HCT116 (cell line): ENCODE results near the gene TMEM212. TPM values are rescaled to one million over a fixed set of nuclear protein-coding genes. Genes with fewer than 3 reads are reported as not detected.

ENCODE experiments used
- ATAC-seq: fragments of 200-7000 bp; cut with Tn5 transposase; 2 replicates; pipeline ENCODE4 v1.9.1; 2020; ENCODE audit warnings: mild to moderate bottlenecking, moderate library complexity
- BruUV-seq: library from RNA; stranded (reverse); fragments of 400-500 nt; replicated peaks from 2 replicates; lab custom pipeline; 2021; lab: Mats Ljungman, UMichigan
- CTCF ChIA-PET: fragments of 300-600 bp; sonication (Branson Sonifier 250); formaldehyde crosslinking; loops from one replicate; lab custom pipeline; 2021; ENCODE audit warnings: antibody characterized with exemption; lab: Charles Lee
- POLR2A ChIA-PET: fragments of 300-600, 350-600 bp; sonication (Branson Sonifier 250); formaldehyde crosslinking; loops from one replicate; lab custom pipeline; 2021; ENCODE audit warnings: antibody characterized with exemption; lab: Charles Lee
- RAD21 ChIA-PET, 2 experiments: fragments of 300-600 bp; sonication (Branson Sonifier 250); formaldehyde crosslinking; loops; one replicate each; lab custom pipeline; 2023; ENCODE audit warnings: low total read pairs in 2 of 2; ENCODE audit not compliant: uncharacterized antibody in 2 of 2, unreplicated experiment in 2 of 2, low non-redundant PET in 1 of 2; lab: Charles Lee
- DNase-seq: peaks from one replicate; pipeline ENCODE4 v3.0.0-alpha.2; 2010; ENCODE audit warnings: low read depth, low spot score
- H2AFZ ChIP-seq: fragments of 200-600 bp; shearing (Covaris generic), sonication (generic); 2 replicates; pipeline ENCODE4 v1.6.1; 2017; ENCODE audit warnings: low read depth, mixed run types, mixed read lengths, antibody characterized with exemption, low read length; ENCODE audit not compliant: poor library complexity, severe bottlenecking
- H3K27ac ChIP-seq: 2 replicates; pipeline ENCODE4 v1.5.1; 2012; ENCODE audit warnings: low read depth, low read length
- H3K27me3 ChIP-seq: fragments of 200-600 bp; sonication (generic); 2 replicates; pipeline ENCODE4 v1.6.1; 2016; ENCODE audit warnings: mixed run types, low read length, mixed read lengths; ENCODE audit not compliant: insufficient read depth
- H3K36me3 ChIP-seq, 2 experiments: fragments of 200-500 bp in 1 of 2; fragments of 200-600 bp in 1 of 2; sonication (Bioruptor generic) in 1 of 2; sonication (generic) in 1 of 2; 2 replicates each; pipeline versions ENCODE4 v1.5.1 to v1.6.1; 2014 to 2016; ENCODE audit warnings: low read length in 2 of 2, inconsistent platforms in 1 of 2, mixed read lengths in 1 of 2, mixed run types in 1 of 2; ENCODE audit not compliant: insufficient read depth in 2 of 2, control insufficient read depth in 1 of 2
- H3K4me1 ChIP-seq, 2 experiments: fragments of 200-600 bp in 1 of 2; sonication (generic) in 1 of 2; 2 replicates each; pipeline versions ENCODE4 v1.5.1 to v1.6.1; 2012 to 2017; ENCODE audit warnings: low read length in 2 of 2, inconsistent platforms in 1 of 2, mild to moderate bottlenecking in 1 of 2, mixed read lengths in 1 of 2, mixed run types in 1 of 2, moderate library complexity in 1 of 2; ENCODE audit not compliant: insufficient read depth in 2 of 2, control insufficient read depth in 1 of 2
- H3K4me2 ChIP-seq: fragments of 200-600 bp; sonication (generic); 2 replicates; pipeline ENCODE4 v1.6.1; 2017; ENCODE audit warnings: mixed run types, low read length, mixed read lengths
- H3K4me3 ChIP-seq, 2 experiments: fragments of 200-600 bp in 1 of 2; sonication (generic) in 1 of 2; replicated peaks in 1 of 2; 2 replicates each; pipeline ENCODE4 v1.5.1; 2011 to 2016; ENCODE audit warnings: low read length in 2 of 2, control low read depth in 1 of 2, low read depth in 1 of 2, mild to moderate bottlenecking in 1 of 2, mixed read lengths in 1 of 2, mixed run types in 1 of 2
- H3K79me2 ChIP-seq: fragments of 200-600 bp; sonication (generic); 2 replicates; pipeline ENCODE4 v1.6.1; 2017; ENCODE audit warnings: mild to moderate bottlenecking, mixed run types, low read length, moderate library complexity, mixed read lengths; ENCODE audit not compliant: insufficient read depth
- H3K9ac ChIP-seq: fragments of 200-600 bp; sonication (generic); 2 replicates; pipeline ENCODE4 v1.6.1; 2016; ENCODE audit warnings: low read length, mixed read lengths
- H3K9me2 ChIP-seq: fragments of 200-600 bp; sonication (generic), shearing (Covaris generic); 2 replicates; pipeline ENCODE4 v1.6.1; 2017; ENCODE audit warnings: mixed run types, mild to moderate bottlenecking, moderate library complexity; ENCODE audit not compliant: insufficient read depth
- H3K9me3 ChIP-seq, 2 experiments: fragments of 200-500 bp in 1 of 2; fragments of 200-600 bp in 1 of 2; sonication (Bioruptor generic) in 1 of 2; sonication (generic) in 1 of 2; 2 replicates each; pipeline ENCODE4 v1.6.1; 2014 to 2017; ENCODE audit warnings: low read length in 2 of 2, mixed read lengths in 2 of 2, inconsistent platforms in 1 of 2, low read depth in 1 of 2, mild to moderate bottlenecking in 1 of 2, mixed run types in 1 of 2, moderate library complexity in 1 of 2; ENCODE audit not compliant: control insufficient read depth in 1 of 2, insufficient read depth in 1 of 2
- H4K20me1 ChIP-seq: fragments of 200-600 bp; sonication (generic), shearing (Covaris generic); 2 replicates; pipeline ENCODE4 v1.6.1; 2017; ENCODE audit warnings: mixed run types, mild to moderate bottlenecking, moderate library complexity; ENCODE audit not compliant: insufficient read depth
- ATF3 ChIP-seq: IDR thresholded peaks from 2 replicates; pipeline ENCODE4 v1.6.1; 2012
- CTCF ChIP-seq, 3 experiments: fragments of 200-600 bp in 1 of 3; sonication (generic) in 1 of 3; IDR thresholded peaks in 2 of 3; conservative IDR thresholded peaks in 1 of 3; 2 replicates each; pipeline ENCODE4 v1.5.1; 2012 to 2017; ENCODE audit warnings: low read depth in 2 of 3, low read length in 2 of 3, antibody characterized with exemption in 1 of 3, borderline replicate concordance in 1 of 3, control low read depth in 1 of 3, mild to moderate bottlenecking in 1 of 3, mixed read lengths in 1 of 3, mixed run types in 1 of 3, moderate library complexity in 1 of 3; ENCODE audit not compliant: insufficient read depth in 1 of 3
- EGR1 ChIP-seq: IDR thresholded peaks from 2 replicates; pipeline ENCODE4 v1.6.1; 2012; ENCODE audit warnings: low read depth
- ELF1 ChIP-seq: IDR thresholded peaks from 2 replicates; pipeline ENCODE4 v1.6.1; 2012; ENCODE audit warnings: low read depth, borderline replicate concordance
- EZH2phosphoT487 ChIP-seq: fragments of 200-600 bp; IDR thresholded peaks from 2 replicates; pipeline ENCODE4 v1.6.1; 2018; ENCODE audit warnings: antibody characterized with exemption, borderline replicate concordance
- POLR2A ChIP-seq: IDR thresholded peaks from 2 replicates; pipeline ENCODE4 v1.7.0; 2011; ENCODE audit warnings: borderline replicate concordance; ENCODE audit not compliant: insufficient read depth, insufficient read length; ENCODE audit errors: extremely low read depth
- POLR2AphosphoS5 ChIP-seq: IDR thresholded peaks from 2 replicates; pipeline ENCODE4 v1.6.1; 2011; ENCODE audit warnings: mild to moderate bottlenecking, low read depth, low read length, moderate library complexity
- RAD21 ChIP-seq: IDR thresholded peaks from 2 replicates; pipeline ENCODE4 v1.6.1; 2012; ENCODE audit warnings: low read depth, mild to moderate bottlenecking
- REST ChIP-seq: IDR thresholded peaks from 2 replicates; pipeline ENCODE4 v1.6.1; 2012; ENCODE audit warnings: low read depth
- SIN3A ChIP-seq: IDR thresholded peaks from 2 replicates; pipeline ENCODE4 v1.6.1; 2012; ENCODE audit warnings: low read depth
- SP1 ChIP-seq: IDR thresholded peaks from 2 replicates; pipeline ENCODE4 v1.6.1; 2012; ENCODE audit warnings: low read depth
- TCF7L2 ChIP-seq: IDR thresholded peaks from 2 replicates; pipeline ENCODE4 v1.7.0; 2011; ENCODE audit warnings: borderline replicate concordance, inconsistent platforms; ENCODE audit not compliant: insufficient read depth, insufficient read length; ENCODE audit errors: extremely low read depth
- YY1 ChIP-seq: IDR thresholded peaks from 2 replicates; pipeline ENCODE4 v1.6.1; 2011; ENCODE audit warnings: low read length, low read depth, moderate library complexity, mild to moderate bottlenecking; ENCODE audit not compliant: insufficient replicate concordance; ENCODE audit errors: extremely low read depth
- ZFX ChIP-seq: fragments of 450-650 bp; IDR thresholded peaks from 2 replicates; pipeline ENCODE4 v1.6.1; 2017
- ZNF274 ChIP-seq: fragments of 200-500 bp; sonication (Bioruptor generic); IDR thresholded peaks from 2 replicates; pipeline ENCODE4 v1.6.1; 2014; ENCODE audit warnings: mild to moderate bottlenecking, low read depth, low read length, inconsistent platforms
- intact Hi-C: fragments of 100-400 bp; cut with micrococcal nuclease; formaldehyde crosslinking; loops from 2 replicates; pipeline ENCODE4 v1.10.0; 2022
- total RNA-seq: library from RNA; stranded (reverse); gene quantifications from one replicate; pipeline ENCODE4 v1.2.1, GENCODE V29; 2021; ENCODE audit not compliant: unreplicated experiment

TMEM212 gene
- total RNA-seq, 1 experiment from 2014 or later: not detected

- no peaks in the 10 kb centered on the region for H3K4me1 ChIP-seq
- ATAC-seq: no peak
Measured at GRCh38 chr3:171845481-171846284, 2.5 kb downstream of the TMEM212 start.

GRCh38 chr3:171846597-171846996, 3.4 kb downstream of the TMEM212 start:
- Histone ChIP-seq H3K4me1 (peaks cover 0 to 3% of the 10 kb centered on the region in 2 experiments; a peak in 1 of 4 replicates), H3K9me3 (no peaks in the 10 kb centered on the region), H3K9ac (no peak overlapping the region), H3K36me3 (no peaks in the 10 kb centered on the region), H3K27me3 (no peaks in the 10 kb centered on the region), H2AFZ (no peak overlapping the region), H3K4me3 (no peak overlapping the region), H3K4me2 (no peak overlapping the region), H3K27ac (no peak overlapping the region), H4K20me1 (no peaks in the 10 kb centered on the region), H3K79me2 (no peaks in the 10 kb centered on the region), H3K9me2 (no peaks in the 10 kb centered on the region; the same call in 1 of the 2 replicates)
- ChIA-PET RAD21 (no interaction called here), POLR2A (no interaction called here), CTCF (no interaction called here)
- DNase-seq (no peak), ATAC-seq (no peak)
- intact Hi-C loops: no loop called here
- BruUV-seq: no TSS peak
- TF ChIP-seq REST: no peak
- TF ChIP-seq ATF3: no peak
- no peak for TF ChIP-seq POLR2A
- no peak for TF ChIP-seq RAD21
- TF ChIP-seq TCF7L2: no peak
- no peak for TF ChIP-seq POLR2AphosphoS5
- no peak for TF ChIP-seq SP1
- TF ChIP-seq EZH2phosphoT487: no peak
- TF ChIP-seq ZNF274: no peak
- TF ChIP-seq SIN3A: no peak
- no peak for TF ChIP-seq ELF1
- no peak for TF ChIP-seq CTCF (IDR thresholded peaks at IDR 0.05 in 2 of 3, conservative IDR thresholded peaks at IDR 0.05 in 1 of 3; ENCODE audit: borderline replicate concordance in 1 of 3, insufficient read depth in 1 of 3, low read depth in 2 of 3, low read length in 2 of 3)
- no peak for TF ChIP-seq EGR1

More at GRCh38 chr3:171845481-171846284, 2.5 kb downstream of the TMEM212 start:
- CTCF ChIA-PET: no interaction called here
- Histone ChIP-seq H3K9ac (no peak overlapping the region), H3K36me3 (no peaks in the 10 kb centered on the region), H3K27ac (no peak overlapping the region), H3K9me3 (no peaks in the 10 kb centered on the region), H3K79me2 (no peaks in the 10 kb centered on the region), H3K4me3 (no peak overlapping the region), H2AFZ (no peak overlapping the region), H3K4me2 (no peak overlapping the region), H3K27me3 (no peaks in the 10 kb centered on the region), H4K20me1 (no peaks in the 10 kb centered on the region), H3K9me2 (no peaks in the 10 kb centered on the region; the same call in 1 of the 2 replicates)
- POLR2A ChIA-PET: no interaction called here
- intact Hi-C loops: no loop called here
- TF ChIP-seq RAD21 (no peak), YY1 (no peak), ZFX (no peak), ZNF274 (no peak)
- RAD21 ChIA-PET: no interaction called here
- DNase-seq: no peak
- no TSS peak for BruUV-seq
